Measurements from ENCODE around the gene ZNF418. TPM values are rescaled to one million over a fixed set of nuclear protein-coding genes. Genes with fewer than 3 reads are reported as not detected.

The ZNF418 gene
- total and polyA plus RNA-seq, 2 of the 13 experiments (the other 11 are each of a cell fraction or from before 2014, with no cell fraction given): 0.07 to 0.27 TPM

DNA sequence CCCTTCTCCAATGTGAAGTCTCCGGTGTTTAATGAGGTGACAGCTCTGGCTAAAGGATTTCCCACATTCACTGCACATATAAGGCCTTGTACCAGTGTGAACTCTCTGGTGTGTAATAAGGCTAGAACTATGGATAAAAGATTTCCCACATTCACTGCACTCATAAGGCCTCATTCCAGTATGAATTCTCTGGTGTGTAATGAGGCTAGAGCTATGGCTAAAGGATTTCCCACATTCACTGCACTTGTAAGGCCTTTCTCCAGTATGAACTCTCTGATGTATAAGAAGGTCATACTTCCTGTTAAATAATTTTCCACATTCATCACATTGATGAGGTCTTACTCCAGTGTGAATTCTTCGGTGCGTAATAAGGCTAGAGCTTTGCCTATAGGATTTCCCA is 6.4 kb upstream of the ZNF418 start:
- Histone ChIP-seq H3K36me3 (replicated peaks in 1 of 2; ENCODE audit: control insufficient read depth in 1 of 2, insufficient read depth in 2 of 2, low read length in 2 of 2) (peaks cover 7 to 37% of the 10 kb centered on the region in 2 experiments; a peak in 4 of 5 replicates), H3K4me2 (ENCODE audit: low read depth, low read length) (no peak overlapping the region), H3K27me3 (ENCODE audit: control insufficient read depth in 1 of 2, insufficient read depth in 2 of 2, low read length in 2 of 2) (no peaks in the 10 kb centered on the region), H3K27ac (ENCODE audit: extremely low read length, insufficient read depth, low read length) (no peak overlapping the region), H3K9ac (ENCODE audit: insufficient read depth, low read depth, low read length) (no peak overlapping the region), H2AFZ (ENCODE audit: low read length) (no peak overlapping the region), H3K9me3 (ENCODE audit: low read length) (peaks cover 29% of the 10 kb centered on the region), H4K20me1 (ENCODE audit: insufficient read depth, low read length) (no peaks in the 10 kb centered on the region), H3K79me2 (ENCODE audit: insufficient read depth, low read length) (peaks cover 16% of the 10 kb centered on the region), H3K4me3 (replicated peaks in 1 of 3; ENCODE audit: insufficient read depth in 1 of 3, low read depth in 2 of 3, low read length in 3 of 3) (no peak overlapping the region), H3K4me1 (ENCODE audit: insufficient read depth, low read length) (peaks cover 12% of the 10 kb centered on the region)
- FAIRE-seq (no peak), DNase-seq (ENCODE audit: low spot score) (no peak), ATAC-seq (no peak)
- POLR2A ChIA-PET: no interaction called here
- intact Hi-C loops (cut with micrococcal nuclease; ENCODE audit: unreplicated experiment): no loop called here
- in situ Hi-C loops (cut with HindIII; ENCODE audit: extremely low pct_ligation_motif_present, low pct_unique_long_range_greater_than_20kb): no loop called here
- no TSS peak for BruUV-seq (replicated peaks)
- CTCF ChIA-PET (ENCODE audit: low intra/inter-chr PET ratio, low total read pairs): no interaction called here
- no peak for TF ChIP-seq ZNF562 (CRISPR knock-in tag; IDR thresholded peaks at IDR 0.05; ENCODE audit: borderline replicate concordance)
- TF ChIP-seq, protein P1, sequence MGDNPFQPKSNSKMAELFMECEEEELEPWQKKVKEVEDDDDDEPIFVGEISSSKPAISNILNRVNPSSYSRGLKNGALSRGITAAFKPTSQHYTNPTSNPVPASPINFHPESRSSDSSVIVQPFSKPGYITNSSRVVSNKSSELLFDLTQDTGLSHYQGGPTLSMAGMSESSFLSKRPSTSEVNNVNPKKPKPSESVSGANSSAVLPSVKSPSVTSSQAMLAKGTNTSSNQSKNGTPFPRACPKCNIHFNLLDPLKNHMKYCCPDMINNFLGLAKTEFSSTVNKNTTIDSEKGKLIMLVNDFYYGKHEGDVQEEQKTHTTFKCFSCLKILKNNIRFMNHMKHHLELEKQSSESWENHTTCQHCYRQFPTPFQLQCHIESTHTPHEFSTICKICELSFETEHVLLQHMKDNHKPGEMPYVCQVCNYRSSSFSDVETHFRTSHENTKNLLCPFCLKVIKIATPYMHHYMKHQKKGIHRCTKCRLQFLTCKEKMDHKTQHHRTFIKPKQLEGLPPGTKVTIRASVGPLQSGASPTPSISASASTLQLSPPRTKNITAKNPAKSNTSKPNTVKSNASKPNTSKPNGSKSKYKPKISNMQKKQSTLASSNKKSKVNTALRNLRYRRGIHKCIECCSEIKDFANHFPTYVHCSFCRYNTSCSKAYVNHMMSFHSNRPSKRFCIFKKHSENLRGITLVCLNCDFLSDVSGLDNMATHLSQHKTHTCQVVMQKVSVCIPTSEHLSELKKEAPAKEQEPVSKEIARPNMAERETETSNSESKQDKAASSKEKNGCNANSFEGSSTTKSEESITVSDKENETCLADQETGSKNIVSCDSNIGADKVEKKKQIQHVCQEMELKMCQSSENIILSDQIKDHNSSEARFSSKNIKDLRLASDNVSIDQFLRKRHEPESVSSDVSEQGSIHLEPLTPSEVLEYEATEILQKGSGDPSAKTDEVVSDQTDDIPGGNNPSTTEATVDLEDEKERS (CRISPR knock-in tag; IDR thresholded peaks at IDR 0.05): no peak
- TF ChIP-seq HNF1A (IDR thresholded peaks at IDR 0.05; ENCODE audit: low read depth): no peak
- TF ChIP-seq HNF1A (CRISPR knock-in tag; IDR thresholded peaks at IDR 0.05; ENCODE audit: borderline replicate concordance): no peak
- TF ChIP-seq PITX1 (CRISPR knock-in tag; IDR thresholded peaks at IDR 0.05): no peak
- TF ChIP-seq, protein P2, sequence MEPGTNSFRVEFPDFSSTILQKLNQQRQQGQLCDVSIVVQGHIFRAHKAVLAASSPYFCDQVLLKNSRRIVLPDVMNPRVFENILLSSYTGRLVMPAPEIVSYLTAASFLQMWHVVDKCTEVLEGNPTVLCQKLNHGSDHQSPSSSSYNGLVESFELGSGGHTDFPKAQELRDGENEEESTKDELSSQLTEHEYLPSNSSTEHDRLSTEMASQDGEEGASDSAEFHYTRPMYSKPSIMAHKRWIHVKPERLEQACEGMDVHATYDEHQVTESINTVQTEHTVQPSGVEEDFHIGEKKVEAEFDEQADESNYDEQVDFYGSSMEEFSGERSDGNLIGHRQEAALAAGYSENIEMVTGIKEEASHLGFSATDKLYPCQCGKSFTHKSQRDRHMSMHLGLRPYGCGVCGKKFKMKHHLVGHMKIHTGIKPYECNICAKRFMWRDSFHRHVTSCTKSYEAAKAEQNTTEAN (CRISPR knock-in tag; conservative IDR thresholded peaks at IDR 0.05): no peak
- no peak for TF ChIP-seq ZFP90 (CRISPR knock-in tag; IDR thresholded peaks at IDR 0.05; ENCODE audit: borderline replicate concordance)
- no peak for TF ChIP-seq E2F2 (CRISPR knock-in tag; IDR thresholded peaks at IDR 0.05; ENCODE audit: borderline replicate concordance)
- no peak for TF ChIP-seq ZNF501 (CRISPR knock-in tag; IDR thresholded peaks at IDR 0.05)
- TF ChIP-seq SUZ12 (IDR thresholded peaks at IDR 0.05; ENCODE audit: low read depth, low read length): no peak
- TF ChIP-seq ZNF7 (CRISPR knock-in tag; IDR thresholded peaks at IDR 0.05): no peak
- no peak for TF ChIP-seq GPN1 (CRISPR knock-in tag; IDR thresholded peaks at IDR 0.05; ENCODE audit: borderline replicate concordance)
- TF ChIP-seq ZBTB42 (CRISPR knock-in tag; IDR thresholded peaks at IDR 0.05): no peak
- 96% methylated on average over 3 of the region's 3 CpGs for WGBS (ENCODE audit: low lambda C conversion rate)

All from HepG2 (cell line).